ENCODE data around the gene RXYLT1. TPM values are rescaled to one million over a fixed set of nuclear protein-coding genes. Genes with fewer than 3 reads are reported as not detected.

Gene RXYLT1
- total RNA-seq, 4 donors from 2014 or later, result 6.1 to 15.7 (median 8.8) TPM

- TF ChIP-seq POLR2A (IDR thresholded peaks at IDR 0.05), result no peak
- TF ChIP-seq, protein P1, sequence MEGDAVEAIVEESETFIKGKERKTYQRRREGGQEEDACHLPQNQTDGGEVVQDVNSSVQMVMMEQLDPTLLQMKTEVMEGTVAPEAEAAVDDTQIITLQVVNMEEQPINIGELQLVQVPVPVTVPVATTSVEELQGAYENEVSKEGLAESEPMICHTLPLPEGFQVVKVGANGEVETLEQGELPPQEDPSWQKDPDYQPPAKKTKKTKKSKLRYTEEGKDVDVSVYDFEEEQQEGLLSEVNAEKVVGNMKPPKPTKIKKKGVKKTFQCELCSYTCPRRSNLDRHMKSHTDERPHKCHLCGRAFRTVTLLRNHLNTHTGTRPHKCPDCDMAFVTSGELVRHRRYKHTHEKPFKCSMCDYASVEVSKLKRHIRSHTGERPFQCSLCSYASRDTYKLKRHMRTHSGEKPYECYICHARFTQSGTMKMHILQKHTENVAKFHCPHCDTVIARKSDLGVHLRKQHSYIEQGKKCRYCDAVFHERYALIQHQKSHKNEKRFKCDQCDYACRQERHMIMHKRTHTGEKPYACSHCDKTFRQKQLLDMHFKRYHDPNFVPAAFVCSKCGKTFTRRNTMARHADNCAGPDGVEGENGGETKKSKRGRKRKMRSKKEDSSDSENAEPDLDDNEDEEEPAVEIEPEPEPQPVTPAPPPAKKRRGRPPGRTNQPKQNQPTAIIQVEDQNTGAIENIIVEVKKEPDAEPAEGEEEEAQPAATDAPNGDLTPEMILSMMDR (IDR thresholded peaks at IDR 0.05), result no peak
Observed at GRCh38 chr12:63843254-63843720, 63.6 kb downstream of the RXYLT1 start.

GRCh38 chr12:63843721-63844390, 64.1 kb downstream of the RXYLT1 start:
- Histone ChIP-seq H3K9me3 (no peaks in the 10 kb centered on the region), H3K27ac (peak overlapping the region; percentile 75 to 92 (median 82)), H3K4me3 (peak overlapping the region; percentile 52 to 92 (median 78)), H3K4me1 (peaks cover 0 to 23% (median 2%) of the 10 kb centered on the region in 4 donors), H3K36me3 (no peaks in the 10 kb centered on the region), H3K27me3 (no peaks in the 10 kb centered on the region)
- TF ChIP-seq, protein P1 (IDR thresholded peaks at IDR 0.05), result peak; percentile 58 to 100 (median 94)
- peak; percentile 29 to 53 for TF ChIP-seq POLR2A (IDR thresholded peaks at IDR 0.05)
- DNase-seq, result peak; percentile 64 to 94 (median 92)

More at GRCh38 chr12:63843254-63843720, 63.6 kb downstream of the RXYLT1 start:
- DNase-seq, result no peak
- no peaks in the 10 kb centered on the region for H3K9me3 ChIP-seq
- H3K4me3 ChIP-seq, result peak overlapping the region; percentile 52 to 92 (median 78)
- no peaks in the 10 kb centered on the region for H3K27me3 ChIP-seq
- peak overlapping the region in 3 of 4 donors; percentile 75 to 92 (median 88) for H3K27ac ChIP-seq
- H3K4me1 ChIP-seq, result peaks cover 0 to 23% (median 2%) of the 10 kb centered on the region in 4 donors
- H3K36me3 ChIP-seq, result no peaks in the 10 kb centered on the region

GRCh38 chr12:63844391-63845341, 65.0 kb downstream of the RXYLT1 start, which contains the start of gene SRGAP1:
SRGAP1 (plus strand) TSS chr12:63844700; CDS start chr12:63844817, 117 bp downstream.
- TF ChIP-seq, protein P1 (IDR thresholded peaks at IDR 0.05), result no peak
- no peak for TF ChIP-seq POLR2A (IDR thresholded peaks at IDR 0.05)
- peak within 1 kb of the TSS; percentile 75 to 92 (median 82) for H3K27ac ChIP-seq
- peaks cover 0 to 23% (median 2%) of the 10 kb centered on the region in 4 donors for H3K4me1 ChIP-seq
- H3K27me3 ChIP-seq, result no peaks in the 10 kb centered on the region
- DNase-seq, result peak in 2 of 3 donors; percentile 56 to 78
- no peaks in the 10 kb centered on the region for H3K9me3 ChIP-seq
- H3K4me3 ChIP-seq, result peak within 1 kb of the TSS; percentile 52 to 92 (median 78)
- H3K36me3 ChIP-seq, result no peaks in the 10 kb centered on the region

- no peak for DNase-seq
- Histone ChIP-seq H3K27me3 (no peaks in the 10 kb centered on the region), H3K9me3 (no peaks in the 10 kb centered on the region), H3K4me1 (peaks cover 0 to 23% (median 2%) of the 10 kb centered on the region in 4 donors), H3K4me3 (peak overlapping the region in 2 of 4 donors; percentile 84 to 92), H3K36me3 (no peaks in the 10 kb centered on the region), H3K27ac (no peak overlapping the region)
- TF ChIP-seq, protein P1 (IDR thresholded peaks at IDR 0.05), result peak in 1 of 6 experiments; percentile 6
- no peak for TF ChIP-seq POLR2A (IDR thresholded peaks at IDR 0.05)
Observed at GRCh38 chr12:63845726-63846125, 66.0 kb downstream of the RXYLT1 start.

- H3K27ac ChIP-seq, result no peak overlapping the region
- no peaks in the 10 kb centered on the region for H3K27me3 ChIP-seq
- H3K4me3 ChIP-seq, result peak overlapping the region in 1 of 4 donors; percentile 84
- TF ChIP-seq, protein P1 (IDR thresholded peaks at IDR 0.05), result no peak
- TF ChIP-seq POLR2A (IDR thresholded peaks at IDR 0.05), result no peak
- no peak for DNase-seq
- H3K9me3 ChIP-seq, result no peaks in the 10 kb centered on the region
- H3K36me3 ChIP-seq, result no peaks in the 10 kb centered on the region
- peaks cover 0 to 23% (median 2%) of the 10 kb centered on the region in 4 donors for H3K4me1 ChIP-seq
Observed at GRCh38 chr12:63846238-63846967, 66.7 kb downstream of the RXYLT1 start.
